ENCODE measurements around the gene PPIL6.

GRCh38 chr6:109447878-109448555 is 7.6 kb upstream of the PPIL6 start:
- TF ChIP-seq, protein P1, sequence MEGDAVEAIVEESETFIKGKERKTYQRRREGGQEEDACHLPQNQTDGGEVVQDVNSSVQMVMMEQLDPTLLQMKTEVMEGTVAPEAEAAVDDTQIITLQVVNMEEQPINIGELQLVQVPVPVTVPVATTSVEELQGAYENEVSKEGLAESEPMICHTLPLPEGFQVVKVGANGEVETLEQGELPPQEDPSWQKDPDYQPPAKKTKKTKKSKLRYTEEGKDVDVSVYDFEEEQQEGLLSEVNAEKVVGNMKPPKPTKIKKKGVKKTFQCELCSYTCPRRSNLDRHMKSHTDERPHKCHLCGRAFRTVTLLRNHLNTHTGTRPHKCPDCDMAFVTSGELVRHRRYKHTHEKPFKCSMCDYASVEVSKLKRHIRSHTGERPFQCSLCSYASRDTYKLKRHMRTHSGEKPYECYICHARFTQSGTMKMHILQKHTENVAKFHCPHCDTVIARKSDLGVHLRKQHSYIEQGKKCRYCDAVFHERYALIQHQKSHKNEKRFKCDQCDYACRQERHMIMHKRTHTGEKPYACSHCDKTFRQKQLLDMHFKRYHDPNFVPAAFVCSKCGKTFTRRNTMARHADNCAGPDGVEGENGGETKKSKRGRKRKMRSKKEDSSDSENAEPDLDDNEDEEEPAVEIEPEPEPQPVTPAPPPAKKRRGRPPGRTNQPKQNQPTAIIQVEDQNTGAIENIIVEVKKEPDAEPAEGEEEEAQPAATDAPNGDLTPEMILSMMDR (conservative IDR thresholded peaks at IDR 0.05; ENCODE audit: low read depth, low read length): no peak
- no peak for TF ChIP-seq EZH2 (IDR thresholded peaks at IDR 0.05; ENCODE audit: low read length, unreplicated experiment)
